ENCODE results near the gene BCORL1.

Gene BCORL1

DNA sequence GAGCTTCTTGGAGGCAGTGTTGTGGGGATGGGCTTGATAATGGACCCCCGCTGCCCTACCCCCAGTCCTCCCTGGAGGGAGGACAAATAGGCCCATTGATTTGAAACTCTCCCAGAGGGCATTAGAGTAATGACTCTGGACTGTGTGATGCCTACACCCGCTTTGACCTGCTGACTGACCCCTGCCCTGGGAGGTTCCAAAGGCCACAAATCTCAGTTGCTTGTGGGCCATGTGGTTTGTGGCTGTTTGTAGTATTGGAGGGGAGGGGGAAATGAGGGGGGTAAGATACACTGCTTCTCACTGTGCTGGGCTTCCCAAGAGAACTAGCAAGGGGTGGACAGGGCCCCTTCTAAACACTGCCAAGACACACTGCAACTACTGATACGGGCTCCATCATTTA, 27.6 kb upstream of the BCORL1 start:
- H3K9me3 ChIP-seq (replicated peaks; ENCODE audit: insufficient read depth, low read length), result no peaks in the 10 kb centered on the region
- H3K4me3 ChIP-seq (ENCODE audit: low read length), result no peak overlapping the region
- no peak overlapping the region for H3K9ac ChIP-seq (ENCODE audit: low read length)
- H4K20me1 ChIP-seq (ENCODE audit: insufficient read depth, low read length), result no peaks in the 10 kb centered on the region
- H3K27ac ChIP-seq (ENCODE audit: low read length), result no peak overlapping the region
- 0 out of 2 replicates have a peak, but pooled peaks cover 7% of the 10 kb centered on the region for H3F3A ChIP-seq (ENCODE audit: insufficient read depth, low read length)
- H2AFZ ChIP-seq (ENCODE audit: low read length), result no peak overlapping the region
- H3K9me2 ChIP-seq (replicated peaks; ENCODE audit: insufficient read depth, low read length), result no peaks in the 10 kb centered on the region
- no peaks in the 10 kb centered on the region for H3K27me3 ChIP-seq (replicated peaks; ENCODE audit: insufficient read depth, low read length)
- no peak overlapping the region for H3K4me2 ChIP-seq (ENCODE audit: low read depth, low read length)
- DNase-seq, result no peak
- no peaks in the 10 kb centered on the region for H3K79me2 ChIP-seq (ENCODE audit: low read length)
- TF ChIP-seq EZH2phosphoT487 (IDR thresholded peaks at IDR 0.05; ENCODE audit: low read length), result no peak
- TF ChIP-seq, protein P1, sequence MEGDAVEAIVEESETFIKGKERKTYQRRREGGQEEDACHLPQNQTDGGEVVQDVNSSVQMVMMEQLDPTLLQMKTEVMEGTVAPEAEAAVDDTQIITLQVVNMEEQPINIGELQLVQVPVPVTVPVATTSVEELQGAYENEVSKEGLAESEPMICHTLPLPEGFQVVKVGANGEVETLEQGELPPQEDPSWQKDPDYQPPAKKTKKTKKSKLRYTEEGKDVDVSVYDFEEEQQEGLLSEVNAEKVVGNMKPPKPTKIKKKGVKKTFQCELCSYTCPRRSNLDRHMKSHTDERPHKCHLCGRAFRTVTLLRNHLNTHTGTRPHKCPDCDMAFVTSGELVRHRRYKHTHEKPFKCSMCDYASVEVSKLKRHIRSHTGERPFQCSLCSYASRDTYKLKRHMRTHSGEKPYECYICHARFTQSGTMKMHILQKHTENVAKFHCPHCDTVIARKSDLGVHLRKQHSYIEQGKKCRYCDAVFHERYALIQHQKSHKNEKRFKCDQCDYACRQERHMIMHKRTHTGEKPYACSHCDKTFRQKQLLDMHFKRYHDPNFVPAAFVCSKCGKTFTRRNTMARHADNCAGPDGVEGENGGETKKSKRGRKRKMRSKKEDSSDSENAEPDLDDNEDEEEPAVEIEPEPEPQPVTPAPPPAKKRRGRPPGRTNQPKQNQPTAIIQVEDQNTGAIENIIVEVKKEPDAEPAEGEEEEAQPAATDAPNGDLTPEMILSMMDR (IDR thresholded peaks at IDR 0.05; ENCODE audit: low read length), result no peak
- TF ChIP-seq EZH2 (optimal IDR thresholded peaks at IDR 0.05; ENCODE audit: low read depth, low read length), result no peak
- H3K4me1 ChIP-seq (ENCODE audit: low read length), result no peaks in the 10 kb centered on the region
- no peaks in the 10 kb centered on the region for H3K36me3 ChIP-seq (replicated peaks; ENCODE audit: insufficient read depth, low read length)

- H3K27me3 ChIP-seq (replicated peaks; ENCODE audit: insufficient read depth, low read length), result no peaks in the 10 kb centered on the region
- H3K36me3 ChIP-seq (replicated peaks; ENCODE audit: insufficient read depth, low read length), result no peaks in the 10 kb centered on the region
- 0 out of 2 replicates have a peak, but pooled peaks cover 7% of the 10 kb centered on the region for H3F3A ChIP-seq (ENCODE audit: insufficient read depth, low read length)
- no peak overlapping the region for H3K4me3 ChIP-seq (ENCODE audit: low read length)
- no peaks in the 10 kb centered on the region for H4K20me1 ChIP-seq (ENCODE audit: insufficient read depth, low read length)
- H2AFZ ChIP-seq (ENCODE audit: low read length), result no peak overlapping the region
- DNase-seq, result no peak
- no peaks in the 10 kb centered on the region for H3K9me2 ChIP-seq (replicated peaks; ENCODE audit: insufficient read depth, low read length)
- H3K4me1 ChIP-seq (ENCODE audit: low read length), result no peaks in the 10 kb centered on the region
- no peak overlapping the region for H3K27ac ChIP-seq (ENCODE audit: low read length)
- H3K79me2 ChIP-seq (ENCODE audit: low read length), result no peaks in the 10 kb centered on the region
- H3K4me2 ChIP-seq (ENCODE audit: low read depth, low read length), result no peak overlapping the region
- H3K9me3 ChIP-seq (replicated peaks; ENCODE audit: insufficient read depth, low read length), result no peaks in the 10 kb centered on the region
- TF ChIP-seq, protein P1 (IDR thresholded peaks at IDR 0.05; ENCODE audit: low read length), result no peak
- TF ChIP-seq EZH2 (optimal IDR thresholded peaks at IDR 0.05; ENCODE audit: low read depth, low read length) (no peak), EZH2phosphoT487 (IDR thresholded peaks at IDR 0.05; ENCODE audit: low read length) (no peak)
- no peak overlapping the region for H3K9ac ChIP-seq (ENCODE audit: low read length)
Observed at GRCh38 chrX:129955682-129956081, 26.8 kb upstream of the BCORL1 start.

GRCh38 chrX:129956145-129956544, 26.3 kb upstream of the BCORL1 start:
- H3K4me3 ChIP-seq (ENCODE audit: low read length), result no peak overlapping the region
- H3K9ac ChIP-seq (ENCODE audit: low read length), result no peak overlapping the region
- H3K79me2 ChIP-seq (ENCODE audit: low read length), result no peaks in the 10 kb centered on the region
- H3K9me2 ChIP-seq (replicated peaks; ENCODE audit: insufficient read depth, low read length), result no peaks in the 10 kb centered on the region
- H3K27ac ChIP-seq (ENCODE audit: low read length), result no peak overlapping the region
- H3K27me3 ChIP-seq (replicated peaks; ENCODE audit: insufficient read depth, low read length), result no peaks in the 10 kb centered on the region
- no peak overlapping the region for H2AFZ ChIP-seq (ENCODE audit: low read length)
- no peak overlapping the region for H3K4me2 ChIP-seq (ENCODE audit: low read depth, low read length)
- H3K4me1 ChIP-seq (ENCODE audit: low read length), result no peaks in the 10 kb centered on the region
- no peak for DNase-seq
- TF ChIP-seq, protein P1 (IDR thresholded peaks at IDR 0.05; ENCODE audit: low read length), result no peak
- TF ChIP-seq EZH2 (optimal IDR thresholded peaks at IDR 0.05; ENCODE audit: low read depth, low read length), result no peak
- no peak for TF ChIP-seq EZH2phosphoT487 (IDR thresholded peaks at IDR 0.05; ENCODE audit: low read length)
- H3K9me3 ChIP-seq (replicated peaks; ENCODE audit: insufficient read depth, low read length), result no peaks in the 10 kb centered on the region
- 0 out of 2 replicates have a peak, but pooled peaks cover 7% of the 10 kb centered on the region for H3F3A ChIP-seq (ENCODE audit: insufficient read depth, low read length)
- H4K20me1 ChIP-seq (ENCODE audit: insufficient read depth, low read length), result no peaks in the 10 kb centered on the region
- H3K36me3 ChIP-seq (replicated peaks; ENCODE audit: insufficient read depth, low read length), result no peaks in the 10 kb centered on the region

All from MM.1S (cell line).